GM23338 (cell line): ENCODE data around the gene KCNMA1. TPM values are rescaled to one million over a fixed set of nuclear protein-coding genes. Genes with fewer than 3 reads are reported as not detected.

ENCODE experiments used
- ATAC-seq: fragments of 200-7000 bp; cut with Tn5 transposase; 3 replicates; pipeline ENCODE4 v1.9.1; 2020
- DNase-seq: peaks from one replicate; pipeline ENCODE4 v3.0.0-alpha.2; 2015; ENCODE audit warnings: low spot score
- H2AFZ ChIP-seq: fragments of 200-600 bp; sonication (generic); 2 replicates; pipeline ENCODE4 v1.8.0; 2016; ENCODE audit warnings: antibody characterized with exemption, mild to moderate bottlenecking, moderate library complexity
- H3F3A ChIP-seq: fragments of 200-600 bp; sonication (generic); replicated peaks from 2 replicates; pipeline ENCODE4 v1.8.0; 2017; ENCODE audit warnings: antibody characterized with exemption, mixed run types, low read depth
- H3K27ac ChIP-seq: fragments of 200-600 bp; sonication (generic); 2 replicates; pipeline ENCODE4 v1.6.1; 2016; ENCODE audit warnings: low read depth
- H3K27me3 ChIP-seq: fragments of 200-600 bp; sonication (generic); 2 replicates; pipeline ENCODE4 v1.8.0; 2016; ENCODE audit warnings: mild to moderate bottlenecking, mixed run types, moderate library complexity; ENCODE audit not compliant: insufficient read depth
- H3K36me3 ChIP-seq: fragments of 200-600 bp; sonication (generic); 2 replicates; pipeline ENCODE4 v1.8.0; 2016; ENCODE audit warnings: mild to moderate bottlenecking; ENCODE audit not compliant: insufficient read depth
- H3K4me1 ChIP-seq: fragments of 200-600 bp; sonication (generic); 2 replicates; pipeline ENCODE4 v1.8.0; 2016; ENCODE audit warnings: mild to moderate bottlenecking, moderate library complexity; ENCODE audit not compliant: insufficient read depth
- H3K4me2 ChIP-seq: fragments of 200-600 bp; sonication (generic); 2 replicates; pipeline ENCODE4 v1.7.1; 2017; ENCODE audit warnings: mixed run types
- H3K4me3 ChIP-seq: fragments of 200-600 bp; sonication (generic); 2 replicates; pipeline ENCODE4 v1.6.1; 2016; ENCODE audit warnings: mixed run types
- H3K79me2 ChIP-seq: fragments of 200-600 bp; sonication (generic); replicated peaks from 2 replicates; pipeline ENCODE4 v1.8.0; 2017; ENCODE audit warnings: mild to moderate bottlenecking; ENCODE audit not compliant: insufficient read depth
- H3K9me2 ChIP-seq: fragments of 200-600 bp; sonication (generic); 2 replicates; pipeline ENCODE4 v1.8.0; 2017; ENCODE audit not compliant: insufficient read depth
- H4K20me1 ChIP-seq: fragments of 200-600 bp; sonication (generic); replicated peaks from 2 replicates; pipeline ENCODE4 v1.8.0; 2017; ENCODE audit warnings: mild to moderate bottlenecking; ENCODE audit not compliant: insufficient read depth
- H3K27ac Mint-ChIP-seq: 2 replicates; pipeline ENCODE4 v1.8.0; 2020; ENCODE audit warnings: inconsistent platforms, mild to moderate bottlenecking, moderate library complexity, mixed read lengths
- H3K27me3 Mint-ChIP-seq: 3 replicates; pipeline ENCODE4 v1.8.0; 2022; ENCODE audit warnings: low read depth, mild to moderate bottlenecking, moderate library complexity, mixed read lengths, inconsistent platforms; ENCODE audit not compliant: insufficient read depth, poor library complexity
- H3K36me3 Mint-ChIP-seq: 3 replicates; pipeline ENCODE4 v1.8.0; 2021; ENCODE audit warnings: low read depth, mild to moderate bottlenecking, inconsistent platforms, moderate library complexity, mixed read lengths
- H3K4me1 Mint-ChIP-seq: 3 replicates; pipeline ENCODE4 v1.8.0; 2020; ENCODE audit warnings: mild to moderate bottlenecking, inconsistent platforms, mixed read lengths
- H3K4me3 Mint-ChIP-seq: 3 replicates; pipeline ENCODE4 v1.8.0; 2021; ENCODE audit warnings: moderate library complexity, mild to moderate bottlenecking, inconsistent platforms, mixed read lengths
- H3K9me3 Mint-ChIP-seq: 3 replicates; pipeline ENCODE4 v1.8.0; 2020; ENCODE audit warnings: moderate library complexity, mild to moderate bottlenecking, inconsistent platforms, mixed read lengths
- EZH2phosphoT487 ChIP-seq: fragments of 200-600 bp; sonication (generic); IDR thresholded peaks from one replicate; pipeline ENCODE4 v1.8.1; 2018; ENCODE audit warnings: antibody characterized with exemption; ENCODE audit not compliant: unreplicated experiment
- JUNB ChIP-seq: IDR thresholded peaks from one replicate; pipeline ENCODE4 v1.6.1; 2016; ENCODE audit warnings: antibody characterized with exemption; ENCODE audit not compliant: unreplicated experiment
- NANOG ChIP-seq: IDR thresholded peaks from 2 replicates; pipeline ENCODE4 v1.6.1; 2016; ENCODE audit warnings: antibody characterized with exemption, borderline replicate concordance
- ZNF114 ChIP-seq: fragments of 250-450 bp; sonication (Bioruptor Pico); IDR thresholded peaks from 2 replicates; pipeline ENCODE4 v1.5.0; 2020; ENCODE audit warnings: mild to moderate bottlenecking, moderate library complexity
- polyA plus RNA-seq: library from polyadenylated mRNA; unstranded; fragments of >200 nt; fragmentation: Nextera tagmentation; extraction: Ambion mirVana; gene quantifications from 2 replicates; pipeline ENCODE4 v1.2.1, GENCODE V29; 2016
- total RNA-seq: library from RNA; depleted of rRNA; stranded (reverse); fragments of >200 nt; shearing (Covaris generic); gene quantifications from 2 replicates; pipeline ENCODE4 v1.2.3, GENCODE V29; 2014
- TF ChIP-seq, protein P1 (sequence below), 2 experiments: fragments of 200-600 bp in 1 of 2; sonication (generic) in 1 of 2; conservative IDR thresholded peaks; 2 replicates each; pipeline versions ENCODE4 v1.5.1 to v1.6.1; 2016 to 2017; ENCODE audit warnings: antibody characterized with exemption in 2 of 2, low read depth in 2 of 2, mild to moderate bottlenecking in 2 of 2, moderate library complexity in 1 of 2
- TF ChIP-seq, protein P2 (sequence below): fragments of 250-450 bp; sonication (Bioruptor Pico); IDR thresholded peaks from 2 replicates; pipeline ENCODE4 v1.5.0; 2020; ENCODE audit warnings: mild to moderate bottlenecking, moderate library complexity
- TF ChIP-seq, protein P3 (sequence below): IDR thresholded peaks from one replicate; pipeline ENCODE4 v1.6.1; 2018; ENCODE audit warnings: antibody characterized with exemption; ENCODE audit not compliant: unreplicated experiment

KCNMA1 gene
- total and polyA plus RNA-seq, 2 experiments from 2014 or later = 8.2 to 9.0 TPM

DNA sequence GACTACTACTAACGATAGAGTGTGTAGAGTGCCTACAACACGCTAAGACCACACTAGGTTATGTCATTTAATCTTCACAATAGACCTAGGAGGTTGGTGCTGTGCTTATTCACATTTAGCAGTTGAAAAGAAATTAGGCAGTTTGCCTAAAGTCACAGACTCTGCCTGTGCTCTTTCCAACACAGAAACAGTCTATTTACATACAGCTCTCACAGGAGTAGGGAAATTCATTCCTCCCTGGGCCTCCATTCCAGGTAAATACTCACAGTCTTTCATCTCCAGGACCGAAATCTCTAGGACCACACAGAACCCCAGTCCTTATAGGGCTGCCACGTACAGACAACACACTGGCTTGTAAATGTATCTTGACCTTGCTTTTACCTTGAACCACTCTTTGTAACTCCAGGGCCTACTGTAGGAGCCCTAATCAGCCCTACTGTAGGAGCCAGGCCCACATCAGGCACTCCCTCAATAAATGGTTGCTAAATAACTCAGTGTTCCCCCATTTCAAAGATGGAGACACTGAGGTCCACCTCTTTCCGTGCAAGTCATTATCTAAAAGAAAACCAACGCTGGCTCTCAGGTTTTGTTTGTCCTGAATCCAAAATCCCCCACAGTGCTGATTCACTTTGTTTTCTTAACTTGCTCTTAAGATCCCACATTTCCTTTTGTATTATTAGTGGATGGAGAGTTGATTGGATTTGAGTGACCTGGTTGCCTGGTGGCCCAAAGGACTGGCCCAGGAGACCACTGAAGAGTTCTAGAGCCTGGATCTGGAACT lies 146.9 kb downstream of the KCNMA1 start (continued):
- TF ChIP-seq, protein P1, sequence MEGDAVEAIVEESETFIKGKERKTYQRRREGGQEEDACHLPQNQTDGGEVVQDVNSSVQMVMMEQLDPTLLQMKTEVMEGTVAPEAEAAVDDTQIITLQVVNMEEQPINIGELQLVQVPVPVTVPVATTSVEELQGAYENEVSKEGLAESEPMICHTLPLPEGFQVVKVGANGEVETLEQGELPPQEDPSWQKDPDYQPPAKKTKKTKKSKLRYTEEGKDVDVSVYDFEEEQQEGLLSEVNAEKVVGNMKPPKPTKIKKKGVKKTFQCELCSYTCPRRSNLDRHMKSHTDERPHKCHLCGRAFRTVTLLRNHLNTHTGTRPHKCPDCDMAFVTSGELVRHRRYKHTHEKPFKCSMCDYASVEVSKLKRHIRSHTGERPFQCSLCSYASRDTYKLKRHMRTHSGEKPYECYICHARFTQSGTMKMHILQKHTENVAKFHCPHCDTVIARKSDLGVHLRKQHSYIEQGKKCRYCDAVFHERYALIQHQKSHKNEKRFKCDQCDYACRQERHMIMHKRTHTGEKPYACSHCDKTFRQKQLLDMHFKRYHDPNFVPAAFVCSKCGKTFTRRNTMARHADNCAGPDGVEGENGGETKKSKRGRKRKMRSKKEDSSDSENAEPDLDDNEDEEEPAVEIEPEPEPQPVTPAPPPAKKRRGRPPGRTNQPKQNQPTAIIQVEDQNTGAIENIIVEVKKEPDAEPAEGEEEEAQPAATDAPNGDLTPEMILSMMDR (conservative IDR thresholded peaks at IDR 0.05; ENCODE audit: low read depth in 2 of 2) = no peak
- TF ChIP-seq, protein P2, sequence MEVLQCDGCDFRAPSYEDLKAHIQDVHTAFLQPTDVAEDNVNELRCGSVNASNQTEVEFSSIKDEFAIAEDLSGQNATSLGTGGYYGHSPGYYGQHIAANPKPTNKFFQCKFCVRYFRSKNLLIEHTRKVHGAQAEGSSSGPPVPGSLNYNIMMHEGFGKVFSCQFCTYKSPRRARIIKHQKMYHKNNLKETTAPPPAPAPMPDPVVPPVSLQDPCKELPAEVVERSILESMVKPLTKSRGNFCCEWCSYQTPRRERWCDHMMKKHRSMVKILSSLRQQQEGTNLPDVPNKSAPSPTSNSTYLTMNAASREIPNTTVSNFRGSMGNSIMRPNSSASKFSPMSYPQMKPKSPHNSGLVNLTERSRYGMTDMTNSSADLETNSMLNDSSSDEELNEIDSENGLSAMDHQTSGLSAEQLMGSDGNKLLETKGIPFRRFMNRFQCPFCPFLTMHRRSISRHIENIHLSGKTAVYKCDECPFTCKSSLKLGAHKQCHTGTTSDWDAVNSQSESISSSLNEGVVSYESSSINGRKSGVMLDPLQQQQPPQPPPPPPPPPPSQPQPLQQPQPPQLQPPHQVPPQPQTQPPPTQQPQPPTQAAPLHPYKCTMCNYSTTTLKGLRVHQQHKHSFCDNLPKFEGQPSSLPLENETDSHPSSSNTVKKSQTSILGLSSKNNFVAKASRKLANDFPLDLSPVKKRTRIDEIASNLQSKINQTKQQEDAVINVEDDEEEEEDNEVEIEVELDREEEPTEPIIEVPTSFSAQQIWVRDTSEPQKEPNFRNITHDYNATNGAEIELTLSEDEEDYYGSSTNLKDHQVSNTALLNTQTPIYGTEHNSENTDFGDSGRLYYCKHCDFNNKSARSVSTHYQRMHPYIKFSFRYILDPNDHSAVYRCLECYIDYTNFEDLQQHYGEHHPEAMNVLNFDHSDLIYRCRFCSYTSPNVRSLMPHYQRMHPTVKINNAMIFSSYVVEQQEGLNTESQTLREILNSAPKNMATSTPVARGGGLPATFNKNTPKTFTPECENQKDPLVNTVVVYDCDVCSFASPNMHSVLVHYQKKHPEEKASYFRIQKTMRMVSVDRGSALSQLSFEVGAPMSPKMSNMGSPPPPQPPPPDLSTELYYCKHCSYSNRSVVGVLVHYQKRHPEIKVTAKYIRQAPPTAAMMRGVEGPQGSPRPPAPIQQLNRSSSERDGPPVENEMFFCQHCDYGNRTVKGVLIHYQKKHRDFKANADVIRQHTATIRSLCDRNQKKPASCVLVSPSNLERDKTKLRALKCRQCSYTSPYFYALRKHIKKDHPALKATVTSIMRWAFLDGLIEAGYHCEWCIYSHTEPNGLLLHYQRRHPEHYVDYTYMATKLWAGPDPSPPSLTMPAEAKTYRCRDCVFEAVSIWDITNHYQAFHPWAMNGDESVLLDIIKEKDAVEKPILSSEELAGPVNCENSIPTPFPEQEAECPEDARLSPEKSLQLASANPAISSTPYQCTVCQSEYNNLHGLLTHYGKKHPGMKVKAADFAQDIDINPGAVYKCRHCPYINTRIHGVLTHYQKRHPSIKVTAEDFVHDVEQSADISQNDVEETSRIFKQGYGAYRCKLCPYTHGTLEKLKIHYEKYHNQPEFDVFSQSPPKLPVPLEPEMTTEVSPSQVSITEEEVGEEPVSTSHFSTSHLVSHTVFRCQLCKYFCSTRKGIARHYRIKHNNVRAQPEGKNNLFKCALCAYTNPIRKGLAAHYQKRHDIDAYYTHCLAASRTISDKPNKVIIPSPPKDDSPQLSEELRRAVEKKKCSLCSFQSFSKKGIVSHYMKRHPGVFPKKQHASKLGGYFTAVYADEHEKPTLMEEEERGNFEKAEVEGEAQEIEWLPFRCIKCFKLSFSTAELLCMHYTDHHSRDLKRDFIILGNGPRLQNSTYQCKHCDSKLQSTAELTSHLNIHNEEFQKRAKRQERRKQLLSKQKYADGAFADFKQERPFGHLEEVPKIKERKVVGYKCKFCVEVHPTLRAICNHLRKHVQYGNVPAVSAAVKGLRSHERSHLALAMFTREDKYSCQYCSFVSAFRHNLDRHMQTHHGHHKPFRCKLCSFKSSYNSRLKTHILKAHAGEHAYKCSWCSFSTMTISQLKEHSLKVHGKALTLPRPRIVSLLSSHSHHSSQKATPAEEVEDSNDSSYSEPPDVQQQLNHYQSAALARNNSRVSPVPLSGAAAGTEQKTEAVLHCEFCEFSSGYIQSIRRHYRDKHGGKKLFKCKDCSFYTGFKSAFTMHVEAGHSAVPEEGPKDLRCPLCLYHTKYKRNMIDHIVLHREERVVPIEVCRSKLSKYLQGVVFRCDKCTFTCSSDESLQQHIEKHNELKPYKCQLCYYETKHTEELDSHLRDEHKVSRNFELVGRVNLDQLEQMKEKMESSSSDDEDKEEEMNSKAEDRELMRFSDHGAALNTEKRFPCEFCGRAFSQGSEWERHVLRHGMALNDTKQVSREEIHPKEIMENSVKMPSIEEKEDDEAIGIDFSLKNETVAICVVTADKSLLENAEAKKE (CRISPR knock-in tag) = no peak
- TF ChIP-seq ZNF114 (CRISPR knock-in tag) = no peak

DNA sequence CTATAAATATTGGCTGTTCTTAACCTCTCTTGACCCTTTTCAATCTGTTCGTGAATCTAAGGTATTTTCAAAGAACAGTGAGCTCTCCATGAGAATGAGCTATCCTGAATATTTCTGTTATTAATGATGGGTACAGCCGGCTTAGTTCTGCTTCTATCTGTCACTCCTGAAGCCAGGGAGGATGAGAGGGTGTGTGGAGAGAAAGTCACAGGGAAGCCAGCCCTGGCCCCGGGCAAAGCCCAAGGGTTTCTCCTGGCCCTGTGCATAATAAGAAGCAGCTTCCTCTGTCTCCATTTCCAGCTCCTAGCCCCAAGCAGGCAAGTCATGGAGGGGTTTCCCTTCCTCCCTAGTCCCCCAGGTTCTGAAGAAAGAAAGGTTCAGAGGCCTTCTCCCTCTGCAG lies 151.1 kb downstream of the KCNMA1 start:
- no peak overlapping the region for H2AFZ ChIP-seq
- H3K9me3 Mint-ChIP-seq = no peaks in the 10 kb centered on the region
- H3K27ac ChIP-seq = no peak overlapping the region
- H3K4me1 ChIP-seq = no peaks in the 10 kb centered on the region
- H4K20me1 ChIP-seq = no peaks in the 10 kb centered on the region; the same call in 1 of the 2 replicates
- H3K36me3 Mint-ChIP-seq = no peaks in the 10 kb centered on the region
- H3K4me3 ChIP-seq = no peak overlapping the region
- H3K79me2 ChIP-seq = no peaks in the 10 kb centered on the region
- ATAC-seq (no peak), DNase-seq (no peak)
- no peaks in the 10 kb centered on the region; the same call in 1 of the 3 replicates for H3K4me1 Mint-ChIP-seq
- H3K4me3 Mint-ChIP-seq = no peak overlapping the region
- H3K9me2 ChIP-seq = 0 out of 2 replicates have a peak, but pooled peaks cover 4% of the 10 kb centered on the region
- H3K27me3 Mint-ChIP-seq = peaks cover 3% of the 10 kb centered on the region
- H3F3A ChIP-seq = no peaks in the 10 kb centered on the region
- H3K27me3 ChIP-seq = no peaks in the 10 kb centered on the region
- H3K36me3 ChIP-seq = no peaks in the 10 kb centered on the region
- no peak overlapping the region for H3K4me2 ChIP-seq
- TF ChIP-seq NANOG = no peak
- TF ChIP-seq ZNF114 (CRISPR knock-in tag) = no peak
- TF ChIP-seq JUNB = no peak
- TF ChIP-seq EZH2phosphoT487 = no peak
- TF ChIP-seq, protein P3, sequence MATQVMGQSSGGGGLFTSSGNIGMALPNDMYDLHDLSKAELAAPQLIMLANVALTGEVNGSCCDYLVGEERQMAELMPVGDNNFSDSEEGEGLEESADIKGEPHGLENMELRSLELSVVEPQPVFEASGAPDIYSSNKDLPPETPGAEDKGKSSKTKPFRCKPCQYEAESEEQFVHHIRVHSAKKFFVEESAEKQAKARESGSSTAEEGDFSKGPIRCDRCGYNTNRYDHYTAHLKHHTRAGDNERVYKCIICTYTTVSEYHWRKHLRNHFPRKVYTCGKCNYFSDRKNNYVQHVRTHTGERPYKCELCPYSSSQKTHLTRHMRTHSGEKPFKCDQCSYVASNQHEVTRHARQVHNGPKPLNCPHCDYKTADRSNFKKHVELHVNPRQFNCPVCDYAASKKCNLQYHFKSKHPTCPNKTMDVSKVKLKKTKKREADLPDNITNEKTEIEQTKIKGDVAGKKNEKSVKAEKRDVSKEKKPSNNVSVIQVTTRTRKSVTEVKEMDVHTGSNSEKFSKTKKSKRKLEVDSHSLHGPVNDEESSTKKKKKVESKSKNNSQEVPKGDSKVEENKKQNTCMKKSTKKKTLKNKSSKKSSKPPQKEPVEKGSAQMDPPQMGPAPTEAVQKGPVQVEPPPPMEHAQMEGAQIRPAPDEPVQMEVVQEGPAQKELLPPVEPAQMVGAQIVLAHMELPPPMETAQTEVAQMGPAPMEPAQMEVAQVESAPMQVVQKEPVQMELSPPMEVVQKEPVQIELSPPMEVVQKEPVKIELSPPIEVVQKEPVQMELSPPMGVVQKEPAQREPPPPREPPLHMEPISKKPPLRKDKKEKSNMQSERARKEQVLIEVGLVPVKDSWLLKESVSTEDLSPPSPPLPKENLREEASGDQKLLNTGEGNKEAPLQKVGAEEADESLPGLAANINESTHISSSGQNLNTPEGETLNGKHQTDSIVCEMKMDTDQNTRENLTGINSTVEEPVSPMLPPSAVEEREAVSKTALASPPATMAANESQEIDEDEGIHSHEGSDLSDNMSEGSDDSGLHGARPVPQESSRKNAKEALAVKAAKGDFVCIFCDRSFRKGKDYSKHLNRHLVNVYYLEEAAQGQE = no peak
- H3K27ac Mint-ChIP-seq = no peak overlapping the region
